Central memory CD8-positive, alpha-beta T cell (primary cell): ENCODE data around the gene IMMT.
"Not testable (repeated sequence)": the region's sequence is repeated elsewhere in the genome, so short reads cannot be mapped to it uniquely, and the experiment has no call there.

Experiments used
- ATAC-seq: fragments of 150-1000 bp; cut with Tn5 transposase; replicated peaks from 2 replicates; pipeline ENCODE4 v1.10.0; 2022; ENCODE audit warnings: mild to moderate bottlenecking, moderate FRiP score, moderate number of reproducible peaks; ENCODE audit not compliant: poor library complexity, severe bottlenecking; ENCODE audit errors: extremely low read depth
- DNase-seq, 2 donors: peaks; one replicate each; pipeline ENCODE4 v3.0.0; 2021; ENCODE audit warnings: low spot score in 2 of 2
- H3K27ac Mint-ChIP-seq: one replicate; pipeline ENCODE4 v1.8.0; 2022; ENCODE audit warnings: low read depth, mild to moderate bottlenecking, moderate library complexity, mixed read lengths
- H3K27me3 Mint-ChIP-seq: one replicate; pipeline ENCODE4 v1.8.0; 2022; ENCODE audit warnings: mixed read lengths
- H3K36me3 Mint-ChIP-seq: one replicate; pipeline ENCODE4 v1.8.0; 2022; ENCODE audit warnings: mild to moderate bottlenecking, moderate library complexity, mixed read lengths; ENCODE audit not compliant: insufficient read depth
- H3K4me1 Mint-ChIP-seq: one replicate; pipeline ENCODE4 v1.8.0; 2022; ENCODE audit warnings: mixed read lengths
- H3K4me3 Mint-ChIP-seq: one replicate; pipeline ENCODE4 v1.8.0; 2022; ENCODE audit warnings: mild to moderate bottlenecking, moderate library complexity, mixed read lengths
- H3K9me3 Mint-ChIP-seq: one replicate; pipeline ENCODE4 v1.8.0; 2022; ENCODE audit warnings: mixed read lengths

The IMMT gene

GRCh38 chr2:86233436-86233835, 38.2 kb upstream of the IMMT start:
- H3K4me1 Mint-ChIP-seq, result peaks cover 3% of the 10 kb centered on the region
- DNase-seq (no peak), ATAC-seq (no peak)
- no peaks in the 10 kb centered on the region for H3K36me3 Mint-ChIP-seq
- peaks cover 33% of the 10 kb centered on the region for H3K27me3 Mint-ChIP-seq
- H3K9me3 Mint-ChIP-seq, result no peaks in the 10 kb centered on the region
- H3K4me3 Mint-ChIP-seq, result no peak overlapping the region
- no peak overlapping the region for H3K27ac Mint-ChIP-seq

GRCh38 chr2:86232910-86233309, 37.6 kb upstream of the IMMT start:
- H3K9me3 Mint-ChIP-seq, result no peaks in the 10 kb centered on the region
- H3K4me1 Mint-ChIP-seq, result no peaks in the 10 kb centered on the region
- no peak overlapping the region for H3K4me3 Mint-ChIP-seq
- peaks cover 29% of the 10 kb centered on the region for H3K27me3 Mint-ChIP-seq
- H3K36me3 Mint-ChIP-seq, result no peaks in the 10 kb centered on the region
- H3K27ac Mint-ChIP-seq, result no peak overlapping the region
- DNase-seq, result no peak
- no peak for ATAC-seq

- Mint-ChIP-seq H3K9me3 (no peaks in the 10 kb centered on the region), H3K4me3 (no peak overlapping the region), H3K27ac (no peak overlapping the region), H3K36me3 (no peaks in the 10 kb centered on the region), H3K4me1 (no peaks in the 10 kb centered on the region), H3K27me3 (peaks cover 27% of the 10 kb centered on the region)
- DNase-seq (no peak), ATAC-seq (no peak)
These were observed 37.1 kb upstream of the IMMT start for GRCh38 chr2:86232373-86232784.

- no peaks in the 10 kb centered on the region for H3K9me3 Mint-ChIP-seq
- H3K36me3 Mint-ChIP-seq, result no peaks in the 10 kb centered on the region
- H3K27ac Mint-ChIP-seq, result no peak overlapping the region
- DNase-seq (no peak), ATAC-seq (no peak)
- H3K27me3 Mint-ChIP-seq, result peaks cover 22% of the 10 kb centered on the region
- H3K4me3 Mint-ChIP-seq, result no peak overlapping the region
- no peaks in the 10 kb centered on the region for H3K4me1 Mint-ChIP-seq
These were observed 36.6 kb upstream of the IMMT start for GRCh38 chr2:86231680-86232372.

- DNase-seq (no peak), ATAC-seq (no peak)
- H3K9me3 Mint-ChIP-seq, result no peaks in the 10 kb centered on the region
- H3K4me1 Mint-ChIP-seq, result no peaks in the 10 kb centered on the region
- no peak overlapping the region for H3K4me3 Mint-ChIP-seq
- H3K36me3 Mint-ChIP-seq, result no peaks in the 10 kb centered on the region
- no peak overlapping the region for H3K27ac Mint-ChIP-seq
- H3K27me3 Mint-ChIP-seq, result peaks cover 13% of the 10 kb centered on the region
These were observed 35.7 kb upstream of the IMMT start for GRCh38 chr2:86230961-86231360.

- no peak for DNase-seq
- ATAC-seq, result no peak
- H3K4me1 Mint-ChIP-seq, result no peaks in the 10 kb centered on the region
- no peaks in the 10 kb centered on the region for H3K36me3 Mint-ChIP-seq
- no peak overlapping the region for H3K27ac Mint-ChIP-seq
- no peak overlapping the region for H3K4me3 Mint-ChIP-seq
- no peaks in the 10 kb centered on the region for H3K9me3 Mint-ChIP-seq
- H3K27me3 Mint-ChIP-seq, result peaks cover 9% of the 10 kb centered on the region
These were observed 34.0 kb upstream of the IMMT start for GRCh38 chr2:86229221-86229620.

- H3K9me3 Mint-ChIP-seq, ATAC-seq, H3K27ac Mint-ChIP-seq, H3K4me1 Mint-ChIP-seq, H3K36me3 Mint-ChIP-seq, DNase-seq, H3K4me3 Mint-ChIP-seq, H3K27me3 Mint-ChIP-seq: not testable (repeated sequence)
These were observed 33.3 kb upstream of the IMMT start for GRCh38 chr2:86228574-86228973.

GRCh38 chr2:86227685-86228084, 32.4 kb upstream of the IMMT start:
- ATAC-seq (no peak), DNase-seq (no peak)
- no peaks in the 10 kb centered on the region for H3K4me1 Mint-ChIP-seq
- H3K4me3 Mint-ChIP-seq, result no peak overlapping the region
- no peaks in the 10 kb centered on the region for H3K9me3 Mint-ChIP-seq
- H3K27ac Mint-ChIP-seq, result no peak overlapping the region
- no peaks in the 10 kb centered on the region for H3K27me3 Mint-ChIP-seq
- no peaks in the 10 kb centered on the region for H3K36me3 Mint-ChIP-seq

- no peaks in the 10 kb centered on the region for H3K9me3 Mint-ChIP-seq
- no peaks in the 10 kb centered on the region for H3K27me3 Mint-ChIP-seq
- H3K36me3 Mint-ChIP-seq, result no peaks in the 10 kb centered on the region
- no peak for DNase-seq
- no peak overlapping the region for H3K27ac Mint-ChIP-seq
- no peaks in the 10 kb centered on the region for H3K4me1 Mint-ChIP-seq
- H3K4me3 Mint-ChIP-seq, result no peak overlapping the region
- no peak for ATAC-seq
These were observed 31.6 kb upstream of the IMMT start for GRCh38 chr2:86226636-86227520.

GRCh38 chr2:86226070-86226469, 30.8 kb upstream of the IMMT start:
- no peak for ATAC-seq
- Mint-ChIP-seq H3K36me3 (no peaks in the 10 kb centered on the region), H3K4me3 (no peak overlapping the region), H3K27ac (no peak overlapping the region), H3K27me3 (no peaks in the 10 kb centered on the region), H3K9me3 (no peaks in the 10 kb centered on the region), H3K4me1 (peaks cover 5% of the 10 kb centered on the region)
- DNase-seq, result no peak

- no peaks in the 10 kb centered on the region for H3K27me3 Mint-ChIP-seq
- H3K9me3 Mint-ChIP-seq, result no peaks in the 10 kb centered on the region
- H3K4me3 Mint-ChIP-seq, result no peak overlapping the region
- DNase-seq (no peak), ATAC-seq (no peak)
- peaks cover 8% of the 10 kb centered on the region for H3K4me1 Mint-ChIP-seq
- H3K36me3 Mint-ChIP-seq, result no peaks in the 10 kb centered on the region
- H3K27ac Mint-ChIP-seq, result no peak overlapping the region
These were observed 30.3 kb upstream of the IMMT start for GRCh38 chr2:86225581-86225980.

GRCh38 chr2:86224645-86225355, 29.5 kb upstream of the IMMT start:
- H3K4me3 Mint-ChIP-seq, result no peak overlapping the region
- H3K27me3 Mint-ChIP-seq, result no peaks in the 10 kb centered on the region
- H3K4me1 Mint-ChIP-seq, result peaks cover 8% of the 10 kb centered on the region

More at GRCh38 chr2:86224645-86225355, 29.5 kb upstream of the IMMT start:
- ATAC-seq (no peak), DNase-seq (no peak)
- H3K9me3 Mint-ChIP-seq, result no peaks in the 10 kb centered on the region
- H3K27ac Mint-ChIP-seq, result no peak overlapping the region
- no peaks in the 10 kb centered on the region for H3K36me3 Mint-ChIP-seq
